ENCODE data around the gene EXOSC5.

DNA sequence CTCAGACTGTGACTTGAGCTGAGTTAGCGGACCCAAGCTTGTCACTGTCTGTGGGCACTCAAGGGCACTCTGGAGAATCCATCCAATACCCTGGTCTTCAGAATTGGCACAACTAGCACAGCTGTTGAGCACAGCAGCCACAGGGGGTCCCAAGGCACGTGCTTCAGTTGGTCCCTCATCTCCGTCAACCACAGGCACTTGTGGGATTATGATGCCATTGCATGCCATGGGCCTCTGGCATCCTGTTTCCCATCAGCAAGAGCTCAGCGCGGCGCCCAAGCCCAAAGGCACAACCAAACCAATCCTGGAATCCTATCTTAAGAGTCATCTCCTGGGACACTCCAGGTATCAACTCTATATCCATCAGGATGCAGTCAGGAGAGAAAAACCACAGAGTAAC is 33.8 kb upstream of the EXOSC5 start:
- TF ChIP-seq, protein P1, sequence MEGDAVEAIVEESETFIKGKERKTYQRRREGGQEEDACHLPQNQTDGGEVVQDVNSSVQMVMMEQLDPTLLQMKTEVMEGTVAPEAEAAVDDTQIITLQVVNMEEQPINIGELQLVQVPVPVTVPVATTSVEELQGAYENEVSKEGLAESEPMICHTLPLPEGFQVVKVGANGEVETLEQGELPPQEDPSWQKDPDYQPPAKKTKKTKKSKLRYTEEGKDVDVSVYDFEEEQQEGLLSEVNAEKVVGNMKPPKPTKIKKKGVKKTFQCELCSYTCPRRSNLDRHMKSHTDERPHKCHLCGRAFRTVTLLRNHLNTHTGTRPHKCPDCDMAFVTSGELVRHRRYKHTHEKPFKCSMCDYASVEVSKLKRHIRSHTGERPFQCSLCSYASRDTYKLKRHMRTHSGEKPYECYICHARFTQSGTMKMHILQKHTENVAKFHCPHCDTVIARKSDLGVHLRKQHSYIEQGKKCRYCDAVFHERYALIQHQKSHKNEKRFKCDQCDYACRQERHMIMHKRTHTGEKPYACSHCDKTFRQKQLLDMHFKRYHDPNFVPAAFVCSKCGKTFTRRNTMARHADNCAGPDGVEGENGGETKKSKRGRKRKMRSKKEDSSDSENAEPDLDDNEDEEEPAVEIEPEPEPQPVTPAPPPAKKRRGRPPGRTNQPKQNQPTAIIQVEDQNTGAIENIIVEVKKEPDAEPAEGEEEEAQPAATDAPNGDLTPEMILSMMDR (IDR thresholded peaks at IDR 0.05), result no peak
- no peak for TF ChIP-seq POLR2AphosphoS5 (IDR thresholded peaks at IDR 0.05)
- no peak for TF ChIP-seq EP300 (IDR thresholded peaks at IDR 0.05)

All from sigmoid colon (tissue), 4 donors.